WTC11 (cell line): ENCODE results near the gene GLMN. TPM values are rescaled to one million over a fixed set of nuclear protein-coding genes. Genes with fewer than 3 reads are reported as not detected.

ENCODE experiments used
- ATAC-seq: fragments of 200-7000 bp; cut with Tn5 transposase; 2 replicates; pipeline ENCODE4 v1.10.0; 2021; ENCODE audit warnings: mild to moderate bottlenecking, moderate library complexity
- CTCF ChIA-PET: fragments of 300-600 bp; sonication (Branson Sonifier 250); formaldehyde crosslinking; loops from one replicate; lab custom pipeline; 2021; ENCODE audit warnings: antibody characterized with exemption; lab: Charles Lee
- POLR2A ChIA-PET: fragments of 350-600 bp; sonication (Branson Sonifier 250); formaldehyde crosslinking; loops from one replicate; lab custom pipeline; 2021; ENCODE audit warnings: antibody characterized with exemption; lab: Charles Lee
- DNase-seq: peaks from one replicate; pipeline ENCODE4 v3.0.0; 2021; ENCODE audit warnings: low spot score
- H3K27ac Mint-ChIP-seq: 2 replicates; pipeline ENCODE4 v1.8.0; 2021; ENCODE audit warnings: mixed read lengths
- H3K27me3 Mint-ChIP-seq: 2 replicates; pipeline ENCODE4 v1.8.0; 2021; ENCODE audit warnings: low read depth, mild to moderate bottlenecking, moderate library complexity, mixed read lengths
- H3K36me3 Mint-ChIP-seq: 2 replicates; pipeline ENCODE4 v1.8.0; 2021; ENCODE audit warnings: mixed read lengths
- H3K4me1 Mint-ChIP-seq: 2 replicates; pipeline ENCODE4 v1.8.0; 2022; ENCODE audit warnings: mixed read lengths
- H3K4me3 Mint-ChIP-seq: 2 replicates; pipeline ENCODE4 v1.8.0; 2021; ENCODE audit warnings: mild to moderate bottlenecking, moderate library complexity, mixed read lengths
- H3K9me3 Mint-ChIP-seq: 2 replicates; pipeline ENCODE4 v1.8.0; 2021; ENCODE audit warnings: mixed read lengths
- CBFB ChIP-seq: sonication (generic); formaldehyde crosslinking; IDR thresholded peaks from 2 replicates; pipeline ENCODE4 v1.8.1; 2022; ENCODE audit warnings: mild to moderate bottlenecking, low read depth, missing genetic modification reagents
- ESRRA ChIP-seq: sonication (generic); formaldehyde crosslinking; IDR thresholded peaks from 2 replicates; pipeline ENCODE4 v1.8.1; 2022; ENCODE audit warnings: mild to moderate bottlenecking, missing genetic modification reagents, borderline replicate concordance
- ETV6 ChIP-seq: sonication (generic); formaldehyde crosslinking; IDR thresholded peaks from 2 replicates; pipeline ENCODE4 v1.8.1; 2022; ENCODE audit warnings: mild to moderate bottlenecking, missing genetic modification reagents
- IRF2 ChIP-seq: sonication (generic); formaldehyde crosslinking; IDR thresholded peaks from 2 replicates; pipeline ENCODE4 v1.8.0; 2022; ENCODE audit warnings: low read depth, missing genetic modification reagents, borderline replicate concordance
- MXD4 ChIP-seq: fragments of 250-450 bp; sonication (Bioruptor Pico); IDR thresholded peaks from 2 replicates; pipeline ENCODE4 v1.8.0; 2021; ENCODE audit warnings: mild to moderate bottlenecking, moderate library complexity, borderline replicate concordance
- NFE2L1 ChIP-seq: sonication (generic); formaldehyde crosslinking; IDR thresholded peaks from 2 replicates; pipeline ENCODE4 v1.8.1; 2023; ENCODE audit warnings: missing genetic modification reagents
- NR2C2 ChIP-seq: sonication (generic); formaldehyde crosslinking; IDR thresholded peaks from 2 replicates; pipeline ENCODE4 v1.8.0; 2022; ENCODE audit warnings: mild to moderate bottlenecking, missing genetic modification reagents
- OVOL2 ChIP-seq: fragments of 250-450 bp; sonication (Bioruptor Pico); IDR thresholded peaks from 2 replicates; pipeline ENCODE4 v1.9.0; 2021; ENCODE audit warnings: mild to moderate bottlenecking, borderline replicate concordance
- PRRX2 ChIP-seq: fragments of 250-450 bp; sonication (Bioruptor Pico); IDR thresholded peaks from 2 replicates; pipeline ENCODE4 v1.8.0; 2021; ENCODE audit warnings: mild to moderate bottlenecking
- SMAD3 ChIP-seq: sonication (generic); formaldehyde crosslinking; IDR thresholded peaks from 2 replicates; pipeline ENCODE4 v1.8.0; 2022; ENCODE audit warnings: missing genetic modification reagents, mild to moderate bottlenecking, borderline replicate concordance
- TCF7 ChIP-seq: sonication (generic); formaldehyde crosslinking; IDR thresholded peaks from 2 replicates; pipeline ENCODE4 v1.8.0; 2022; ENCODE audit warnings: mild to moderate bottlenecking, low read depth, missing genetic modification reagents, moderate library complexity
- ZNF121 ChIP-seq: sonication (generic); formaldehyde crosslinking; IDR thresholded peaks from 2 replicates; pipeline ENCODE4 v1.8.0; 2023; ENCODE audit warnings: missing genetic modification reagents
- ZNF263 ChIP-seq: sonication (generic); formaldehyde crosslinking; IDR thresholded peaks from 2 replicates; pipeline ENCODE4 v1.8.1; 2022; ENCODE audit warnings: low read depth, mild to moderate bottlenecking, moderate library complexity, missing genetic modification reagents
- ZNF317 ChIP-seq: sonication (generic); formaldehyde crosslinking; IDR thresholded peaks from 2 replicates; pipeline ENCODE4 v1.8.1; 2023; ENCODE audit warnings: low read depth, mild to moderate bottlenecking, moderate library complexity, missing genetic modification reagents, borderline replicate concordance
- ZNF416 ChIP-seq: fragments of 250-450 bp; sonication (Bioruptor Pico); IDR thresholded peaks from 2 replicates; pipeline ENCODE4 v1.9.0; 2021; ENCODE audit warnings: mild to moderate bottlenecking, inconsistent platforms
- ZNF423 ChIP-seq: fragments of 250-450 bp; sonication (Bioruptor Pico); IDR thresholded peaks from 2 replicates; pipeline ENCODE4 v2.1.2; 2022; ENCODE audit warnings: mild to moderate bottlenecking, moderate library complexity
- total RNA-seq: library from RNA; stranded (reverse); gene quantifications from 3 replicates; pipeline ENCODE4 v1.2.3, GENCODE V29; 2021
- TF ChIP-seq, protein P1 (sequence below): sonication (generic); formaldehyde crosslinking; IDR thresholded peaks from 2 replicates; pipeline ENCODE4 v1.8.0; 2022; ENCODE audit warnings: mild to moderate bottlenecking, missing genetic modification reagents
- TF ChIP-seq, protein P2 (sequence below): sonication (generic); formaldehyde crosslinking; conservative IDR thresholded peaks from 2 replicates; pipeline ENCODE4 v1.8.1; 2022; ENCODE audit warnings: mild to moderate bottlenecking, missing genetic modification reagents
- TF ChIP-seq, protein P3 (sequence below): sonication (generic); formaldehyde crosslinking; IDR thresholded peaks from 2 replicates; pipeline ENCODE4 v1.8.0; 2023; ENCODE audit warnings: missing genetic modification reagents
- TF ChIP-seq, protein P4 (sequence below): fragments of 250-450 bp; sonication (Bioruptor Pico); IDR thresholded peaks from 2 replicates; pipeline ENCODE4 v1.9.0; 2021; ENCODE audit warnings: mild to moderate bottlenecking, borderline replicate concordance
- TF ChIP-seq, protein P5 (sequence below): sonication (generic); formaldehyde crosslinking; IDR thresholded peaks from 2 replicates; pipeline ENCODE4 v1.8.1; 2022; ENCODE audit warnings: low read depth, mild to moderate bottlenecking, moderate library complexity, missing genetic modification reagents, borderline replicate concordance

GLMN gene
- total RNA-seq, 1 experiment from 2014 or later, result 20.9 TPM

DNA sequence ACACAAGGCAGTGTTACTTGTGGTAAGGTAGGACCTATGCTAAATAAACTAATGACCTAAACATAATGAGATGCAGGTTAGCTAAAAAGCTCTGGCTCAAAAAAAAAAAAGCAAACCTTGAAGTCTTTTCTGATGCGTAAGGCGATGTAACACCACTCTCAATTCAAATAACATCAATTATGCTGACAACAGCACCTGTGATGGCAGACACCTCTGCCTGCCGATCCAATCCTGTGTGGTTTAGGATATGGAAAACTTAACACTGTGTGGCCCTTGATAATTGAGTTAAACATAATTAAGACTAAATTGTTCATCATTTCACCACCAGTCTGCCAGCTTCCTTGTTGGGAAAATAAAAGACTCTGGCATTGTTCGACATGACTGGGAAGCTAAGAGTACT, 9.2 kb upstream of the GLMN start (continued):
- no peak for TF ChIP-seq NFE2L1 (CRISPR knock-in tag)
- no peak for TF ChIP-seq ZNF317 (CRISPR knock-in tag)
- TF ChIP-seq, all 79 proteins: peak for 0

DNA sequence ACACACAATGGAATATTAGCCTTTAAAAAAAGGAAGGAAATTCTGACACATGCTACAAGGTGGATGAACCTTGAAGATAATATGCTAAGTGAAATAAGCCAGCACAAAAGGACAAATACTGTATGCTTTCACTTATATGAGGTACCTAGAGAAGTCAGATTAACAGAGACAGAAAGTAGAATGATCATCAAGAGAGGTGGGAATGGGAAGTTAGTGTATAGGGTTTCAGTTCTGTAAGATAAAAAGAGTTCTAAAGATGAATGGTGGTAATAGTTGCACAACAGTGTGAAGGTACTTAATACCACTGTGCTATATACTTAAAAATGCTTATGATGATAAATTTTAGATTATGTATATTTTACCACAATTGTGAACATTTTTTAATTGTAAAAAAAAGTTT, 7.2 kb upstream of the GLMN start:
- no peak for TF ChIP-seq ZNF263 (CRISPR knock-in tag)
- TF ChIP-seq, protein P1, sequence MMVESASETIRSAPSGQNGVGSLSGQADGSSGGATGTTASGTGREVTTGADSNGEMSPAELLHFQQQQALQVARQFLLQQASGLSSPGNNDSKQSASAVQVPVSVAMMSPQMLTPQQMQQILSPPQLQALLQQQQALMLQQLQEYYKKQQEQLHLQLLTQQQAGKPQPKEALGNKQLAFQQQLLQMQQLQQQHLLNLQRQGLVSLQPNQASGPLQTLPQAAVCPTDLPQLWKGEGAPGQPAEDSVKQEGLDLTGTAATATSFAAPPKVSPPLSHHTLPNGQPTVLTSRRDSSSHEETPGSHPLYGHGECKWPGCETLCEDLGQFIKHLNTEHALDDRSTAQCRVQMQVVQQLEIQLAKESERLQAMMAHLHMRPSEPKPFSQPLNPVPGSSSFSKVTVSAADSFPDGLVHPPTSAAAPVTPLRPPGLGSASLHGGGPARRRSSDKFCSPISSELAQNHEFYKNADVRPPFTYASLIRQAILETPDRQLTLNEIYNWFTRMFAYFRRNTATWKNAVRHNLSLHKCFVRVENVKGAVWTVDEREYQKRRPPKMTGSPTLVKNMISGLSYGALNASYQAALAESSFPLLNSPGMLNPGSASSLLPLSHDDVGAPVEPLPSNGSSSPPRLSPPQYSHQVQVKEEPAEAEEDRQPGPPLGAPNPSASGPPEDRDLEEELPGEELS (CRISPR knock-in tag), result no peak
- no peak for TF ChIP-seq ESRRA (CRISPR knock-in tag)
- TF ChIP-seq CBFB (CRISPR knock-in tag), result no peak
- TF ChIP-seq PRRX2 (CRISPR knock-in tag), result no peak
- no peak for TF ChIP-seq ZNF423 (CRISPR knock-in tag)
- no peak for TF ChIP-seq ZNF121
- no peak for TF ChIP-seq ZNF317 (CRISPR knock-in tag)
- TF ChIP-seq NR2C2 (CRISPR knock-in tag), result no peak
- TF ChIP-seq, protein P2, sequence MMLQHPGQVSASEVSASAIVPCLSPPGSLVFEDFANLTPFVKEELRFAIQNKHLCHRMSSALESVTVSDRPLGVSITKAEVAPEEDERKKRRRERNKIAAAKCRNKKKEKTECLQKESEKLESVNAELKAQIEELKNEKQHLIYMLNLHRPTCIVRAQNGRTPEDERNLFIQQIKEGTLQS (CRISPR knock-in tag), result no peak
- no peak for TF ChIP-seq TCF7 (CRISPR knock-in tag)
- TF ChIP-seq, protein P3, sequence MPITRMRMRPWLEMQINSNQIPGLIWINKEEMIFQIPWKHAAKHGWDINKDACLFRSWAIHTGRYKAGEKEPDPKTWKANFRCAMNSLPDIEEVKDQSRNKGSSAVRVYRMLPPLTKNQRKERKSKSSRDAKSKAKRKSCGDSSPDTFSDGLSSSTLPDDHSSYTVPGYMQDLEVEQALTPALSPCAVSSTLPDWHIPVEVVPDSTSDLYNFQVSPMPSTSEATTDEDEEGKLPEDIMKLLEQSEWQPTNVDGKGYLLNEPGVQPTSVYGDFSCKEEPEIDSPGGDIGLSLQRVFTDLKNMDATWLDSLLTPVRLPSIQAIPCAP (CRISPR knock-in tag), result no peak
- TF ChIP-seq, protein P4, sequence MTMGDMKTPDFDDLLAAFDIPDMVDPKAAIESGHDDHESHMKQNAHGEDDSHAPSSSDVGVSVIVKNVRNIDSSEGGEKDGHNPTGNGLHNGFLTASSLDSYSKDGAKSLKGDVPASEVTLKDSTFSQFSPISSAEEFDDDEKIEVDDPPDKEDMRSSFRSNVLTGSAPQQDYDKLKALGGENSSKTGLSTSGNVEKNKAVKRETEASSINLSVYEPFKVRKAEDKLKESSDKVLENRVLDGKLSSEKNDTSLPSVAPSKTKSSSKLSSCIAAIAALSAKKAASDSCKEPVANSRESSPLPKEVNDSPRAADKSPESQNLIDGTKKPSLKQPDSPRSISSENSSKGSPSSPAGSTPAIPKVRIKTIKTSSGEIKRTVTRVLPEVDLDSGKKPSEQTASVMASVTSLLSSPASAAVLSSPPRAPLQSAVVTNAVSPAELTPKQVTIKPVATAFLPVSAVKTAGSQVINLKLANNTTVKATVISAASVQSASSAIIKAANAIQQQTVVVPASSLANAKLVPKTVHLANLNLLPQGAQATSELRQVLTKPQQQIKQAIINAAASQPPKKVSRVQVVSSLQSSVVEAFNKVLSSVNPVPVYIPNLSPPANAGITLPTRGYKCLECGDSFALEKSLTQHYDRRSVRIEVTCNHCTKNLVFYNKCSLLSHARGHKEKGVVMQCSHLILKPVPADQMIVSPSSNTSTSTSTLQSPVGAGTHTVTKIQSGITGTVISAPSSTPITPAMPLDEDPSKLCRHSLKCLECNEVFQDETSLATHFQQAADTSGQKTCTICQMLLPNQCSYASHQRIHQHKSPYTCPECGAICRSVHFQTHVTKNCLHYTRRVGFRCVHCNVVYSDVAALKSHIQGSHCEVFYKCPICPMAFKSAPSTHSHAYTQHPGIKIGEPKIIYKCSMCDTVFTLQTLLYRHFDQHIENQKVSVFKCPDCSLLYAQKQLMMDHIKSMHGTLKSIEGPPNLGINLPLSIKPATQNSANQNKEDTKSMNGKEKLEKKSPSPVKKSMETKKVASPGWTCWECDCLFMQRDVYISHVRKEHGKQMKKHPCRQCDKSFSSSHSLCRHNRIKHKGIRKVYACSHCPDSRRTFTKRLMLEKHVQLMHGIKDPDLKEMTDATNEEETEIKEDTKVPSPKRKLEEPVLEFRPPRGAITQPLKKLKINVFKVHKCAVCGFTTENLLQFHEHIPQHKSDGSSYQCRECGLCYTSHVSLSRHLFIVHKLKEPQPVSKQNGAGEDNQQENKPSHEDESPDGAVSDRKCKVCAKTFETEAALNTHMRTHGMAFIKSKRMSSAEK, result no peak
- TF ChIP-seq, protein P5, sequence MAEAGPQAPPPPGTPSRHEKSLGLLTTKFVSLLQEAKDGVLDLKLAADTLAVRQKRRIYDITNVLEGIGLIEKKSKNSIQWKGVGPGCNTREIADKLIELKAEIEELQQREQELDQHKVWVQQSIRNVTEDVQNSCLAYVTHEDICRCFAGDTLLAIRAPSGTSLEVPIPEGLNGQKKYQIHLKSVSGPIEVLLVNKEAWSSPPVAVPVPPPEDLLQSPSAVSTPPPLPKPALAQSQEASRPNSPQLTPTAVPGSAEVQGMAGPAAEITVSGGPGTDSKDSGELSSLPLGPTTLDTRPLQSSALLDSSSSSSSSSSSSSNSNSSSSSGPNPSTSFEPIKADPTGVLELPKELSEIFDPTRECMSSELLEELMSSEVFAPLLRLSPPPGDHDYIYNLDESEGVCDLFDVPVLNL (CRISPR knock-in tag), result no peak
- no peak for TF ChIP-seq ZNF416 (CRISPR knock-in tag)
- TF ChIP-seq MXD4 (CRISPR knock-in tag), result no peak
- no peak for TF ChIP-seq SMAD3 (CRISPR knock-in tag)
- no peak for TF ChIP-seq IRF2
- TF ChIP-seq OVOL2, result no peak
- TF ChIP-seq ETV6 (CRISPR knock-in tag), result no peak
- Mint-ChIP-seq H3K4me1 (peaks cover 17% of the 10 kb centered on the region), H3K36me3 (peaks cover 34% of the 10 kb centered on the region), H3K27ac (no peak overlapping the region), H3K4me3 (no peak overlapping the region), H3K27me3 (no peaks in the 10 kb centered on the region), H3K9me3 (peaks cover 3% of the 10 kb centered on the region; the same call in 1 of the 2 replicates)
- CTCF ChIA-PET, result no interaction called here
- ATAC-seq (no peak), DNase-seq (no peak)
- POLR2A ChIA-PET, result no interaction called here
